K562 (cell line): ENCODE data around the gene SCARB2. TPM values are rescaled to one million over a fixed set of nuclear protein-coding genes. Genes with fewer than 3 reads are reported as not detected.

Experiments
- ATAC-seq: fragments of 200-7000 bp; cut with Tn5 transposase; 3 replicates; pipeline ENCODE4 v1.9.1; 2020; ENCODE audit warnings: moderate library complexity
- BruUV-seq: library from RNA; stranded (reverse); fragments of 400-500 nt; replicated peaks from 2 replicates; lab custom pipeline; 2021; lab: Mats Ljungman, UMichigan
- CTCF ChIA-PET: fragments of 300-600 bp; formaldehyde crosslinking; extraction: SDS; loops from one replicate; lab custom pipeline; 2021; ENCODE audit warnings: low intra/inter-chr PET ratio; lab: Yijun Ruan, JAX
- POLR2A ChIA-PET: fragments of 300-600, 350-650 bp; sonication (Branson Sonifier 250); formaldehyde crosslinking; extraction: SDS; loops from one replicate; lab custom pipeline; 2021; ENCODE audit warnings: antibody characterized with exemption, inconsistent platforms; lab: Yijun Ruan, JAX
- DNase-seq, 4 experiments: peaks; one replicate each; pipeline versions ENCODE4 v3.0.0 to v3.0.0-alpha.2; 2011 to 2018; ENCODE audit warnings: low spot score in 3 of 4, mixed read lengths in 3 of 4; ENCODE audit errors: extremely low read depth in 1 of 4
- FAIRE-seq: peaks from 2 replicates; lab custom pipeline; 2011; peaks lifted over from hg19 to GRCh38; lab: Jason Lieb, UNC
- H2AFZ ChIP-seq: 2 replicates; pipeline ENCODE4 v1.6.0; 2011; ENCODE audit warnings: low read depth, low read length, control low read depth, inconsistent platforms
- H3K27ac ChIP-seq: fragments of 200-600 bp; 3 replicates; pipeline ENCODE4 v1.8.0; 2011; ENCODE audit warnings: low read depth, mild to moderate bottlenecking, control low read depth, inconsistent platforms, low read length, moderate library complexity, mixed read lengths; ENCODE audit errors: extremely low read depth
- H3K27me3 ChIP-seq, 2 experiments: fragments of 300-600 bp in 1 of 2; 2 replicates in 1 of 2; 3 replicates in 1 of 2; pipeline versions ENCODE4 v1.6.0 to v1.8.0; 2011; ENCODE audit warnings: inconsistent platforms in 2 of 2, low read length in 2 of 2, mild to moderate bottlenecking in 1 of 2, mixed read lengths in 1 of 2, moderate library complexity in 1 of 2; ENCODE audit not compliant: control insufficient read depth in 2 of 2, insufficient read depth in 2 of 2
- H3K36me3 ChIP-seq: fragments of 300-600 bp; 3 replicates; pipeline ENCODE4 v1.8.0; 2011; ENCODE audit warnings: mild to moderate bottlenecking, low read length, inconsistent platforms; ENCODE audit not compliant: control insufficient read depth, insufficient read depth
- H3K4me1 ChIP-seq, 2 experiments: fragments of 200-600 bp in 1 of 2; replicated peaks in 1 of 2; 2 replicates in 1 of 2; 3 replicates in 1 of 2; pipeline versions ENCODE4 v1.5.1 to v1.8.0; 2011; ENCODE audit warnings: inconsistent platforms in 2 of 2, low read length in 2 of 2, mild to moderate bottlenecking in 1 of 2, mixed read lengths in 1 of 2, moderate library complexity in 1 of 2; ENCODE audit not compliant: control insufficient read depth in 2 of 2, insufficient read depth in 2 of 2
- H3K4me2 ChIP-seq: 2 replicates; pipeline ENCODE4 v1.6.1; 2011; ENCODE audit warnings: low read length, control low read depth, inconsistent platforms, mixed read lengths; ENCODE audit not compliant: insufficient read depth
- H3K4me3 ChIP-seq: fragments of 200-600 bp; sonication (generic), shearing (Covaris generic); 2 replicates; pipeline ENCODE4 v1.5.1; 2016; ENCODE audit warnings: control low read depth, inconsistent platforms
- H3K79me2 ChIP-seq: fragments of 200-600 bp; 3 replicates; pipeline ENCODE4 v1.8.0; 2011; ENCODE audit warnings: low read length, inconsistent platforms; ENCODE audit not compliant: control insufficient read depth, insufficient read depth
- H3K9ac ChIP-seq, 2 experiments: 2 replicates each; pipeline versions ENCODE4 v1.6.0 to v1.6.1; 2011; ENCODE audit warnings: low read depth in 2 of 2, low read length in 2 of 2, control low read depth in 1 of 2, inconsistent platforms in 1 of 2, mild to moderate bottlenecking in 1 of 2, mixed read lengths in 1 of 2; ENCODE audit not compliant: insufficient read depth in 1 of 2
- H3K9me1 ChIP-seq: one replicate; pipeline ENCODE4 v1.6.0; 2011; ENCODE audit warnings: inconsistent platforms, mild to moderate bottlenecking, low read length, moderate library complexity; ENCODE audit not compliant: control insufficient read depth, insufficient read depth
- H3K9me3 ChIP-seq: replicated peaks from 2 replicates; pipeline ENCODE4 v1.5.1; 2011; ENCODE audit warnings: low read depth, low read length, inconsistent platforms; ENCODE audit not compliant: control insufficient read depth, insufficient read depth
- H4K20me1 ChIP-seq: replicated peaks from 2 replicates; pipeline ENCODE4 v1.6.1; 2011; ENCODE audit warnings: low read length, inconsistent platforms, mixed read lengths; ENCODE audit not compliant: control insufficient read depth, insufficient read depth
- ATF1 ChIP-seq, 2 experiments: fragments of 450-650 bp in 1 of 2; IDR thresholded peaks; 2 replicates each; pipeline ENCODE4 v1.6.1; 2016; ENCODE audit warnings: missing compliant biosample characterization in 1 of 2, missing genetic modification characterization in 1 of 2
- BHLHE40 ChIP-seq: IDR thresholded peaks from 2 replicates; pipeline ENCODE4 v1.6.1; 2011; ENCODE audit warnings: low read length, improper control_type of control experiment
- GATA2 ChIP-seq: sonication (generic); formaldehyde crosslinking; IDR thresholded peaks from 2 replicates; pipeline ENCODE4 v1.4.0; 2020; ENCODE audit warnings: mild to moderate bottlenecking, missing genetic modification reagents
- L3MBTL2 ChIP-seq: fragments of 450-650 bp; IDR thresholded peaks from 2 replicates; pipeline ENCODE4 v1.6.1; 2016; ENCODE audit warnings: mild to moderate bottlenecking, moderate library complexity
- POLR3G ChIP-seq: IDR thresholded peaks from 2 replicates; pipeline ENCODE4 v1.6.1; 2011; ENCODE audit not compliant: insufficient read length, insufficient replicate concordance; ENCODE audit errors: extremely low read depth
- RBM34 ChIP-seq: fragments of 200-400 bp; formaldehyde crosslinking; IDR thresholded peaks from 2 replicates; pipeline ENCODE4 v1.6.1; 2018; ENCODE audit warnings: low read length, borderline replicate concordance; ENCODE audit not compliant: insufficient read depth
- SAFB ChIP-seq: fragments of 200-400 bp; formaldehyde crosslinking; IDR thresholded peaks from 2 replicates; pipeline ENCODE4 v1.6.1; 2017; ENCODE audit warnings: low read depth, low read length, borderline replicate concordance
- SAFB2 ChIP-seq: fragments of 200-400 bp; formaldehyde crosslinking; IDR thresholded peaks from 2 replicates; pipeline ENCODE4 v1.6.1; 2018; ENCODE audit warnings: borderline replicate concordance, low read length, low read depth, moderate library complexity; ENCODE audit not compliant: severe bottlenecking
- SIN3A ChIP-seq, 2 experiments: fragments of 150-350 bp in 1 of 2; IDR thresholded peaks; 2 replicates each; pipeline ENCODE4 v1.6.1; 2011 to 2016; ENCODE audit warnings: borderline replicate concordance in 2 of 2, low read depth in 2 of 2, low read length in 2 of 2, mild to moderate bottlenecking in 2 of 2, moderate library complexity in 2 of 2; ENCODE audit not compliant: control insufficient read depth in 1 of 2
- SRSF1 ChIP-seq: fragments of 200-400 bp; formaldehyde crosslinking; IDR thresholded peaks from 2 replicates; pipeline ENCODE4 v1.6.1; 2017; ENCODE audit warnings: mild to moderate bottlenecking, low read depth, low read length, moderate library complexity
- TCF7L2 ChIP-seq: fragments of 150-350 bp; IDR thresholded peaks from 2 replicates; pipeline ENCODE4 v1.6.1; 2016; ENCODE audit warnings: low read depth, mild to moderate bottlenecking, low read length, moderate library complexity
- ZC3H8 ChIP-seq: fragments of 450-650 bp; IDR thresholded peaks from 2 replicates; pipeline ENCODE4 v1.6.1; 2017
- ZNF121 ChIP-seq: sonication (generic); formaldehyde crosslinking; conservative IDR thresholded peaks from 2 replicates; pipeline ENCODE4 v1.8.0; 2022; ENCODE audit warnings: missing genetic modification reagents
- ZNF764 ChIP-seq: fragments of 250-450 bp; sonication (Bioruptor Pico); IDR thresholded peaks from 2 replicates; pipeline ENCODE4 v1.4.0; 2020; ENCODE audit warnings: low read depth, mild to moderate bottlenecking, moderate library complexity
- WGBS: fragments of 100-300 bp; shearing (Covaris generic); methylation state at CpG from one replicate; pipeline ENCODE4 v1.1.6; 2016; ENCODE audit warnings: low coverage, mixed read lengths; ENCODE audit not compliant: insufficient coverage; ENCODE audit errors: missing lambda C conversion rate; 5-methylcytosine and 5-hydroxymethylcytosine counted together
- in situ Hi-C: fragments of 300-500 bp; cut with MboI; formaldehyde crosslinking; loops from 4 replicates; pipeline ENCODE4 v1.15.0; 2018; ENCODE audit warnings: inconsistent platforms, mixed read lengths
- intact Hi-C: fragments of 100-400 bp; cut with micrococcal nuclease; formaldehyde crosslinking; loops from 2 replicates; pipeline ENCODE4 v1.14.2; 2022
- polyA plus RNA-seq, 8 experiments: library from polyadenylated mRNA; depleted of rRNA in 4 of 8; stranded (reverse) in 5 of 8; unstranded in 3 of 8; fragments of >200 nt; fragmentation: Nextera tagmentation in 2 of 8; fragmentation: Illumina TruSeq in 1 of 8; extraction: Ambion mirVana in 2 of 8; extraction: Trizol in 1 of 8; gene quantifications; 2 replicates each; pipeline versions ENCODE4 v1.2.1 to v1.2.3, GENCODE V29; 2011 to 2014; ENCODE audit warnings: inconsistent platforms in 1 of 8, missing spikeins in 1 of 8
- total RNA-seq, 7 experiments: library from RNA; depleted of rRNA in 6 of 7; stranded (reverse); fragments of >200 nt in 6 of 7; fragmentation: Illumina TruSeq in 2 of 7; extraction: Trizol in 2 of 7; gene quantifications; 2 replicates each; pipeline versions ENCODE4 v1.2.1 to v1.2.3, GENCODE V29; 2011 to 2021; ENCODE audit warnings: low replicate concordance in 1 of 7
- TF ChIP-seq, protein P1 (sequence below): sonication (generic); IDR thresholded peaks from 2 replicates; pipeline ENCODE4 v1.6.1; 2016
- TF ChIP-seq, protein P2 (sequence below): fragments of 250-450 bp; sonication (Bioruptor Pico); IDR thresholded peaks from 2 replicates; pipeline ENCODE4 v1.9.0; 2021; ENCODE audit warnings: mild to moderate bottlenecking, inconsistent platforms
- TF ChIP-seq, protein P3 (sequence below): fragments of 450-650 bp; IDR thresholded peaks from 2 replicates; pipeline ENCODE4 v1.6.1; 2014; ENCODE audit warnings: low read depth, mild to moderate bottlenecking, moderate library complexity, borderline replicate concordance

The SCARB2 gene
- total and polyA plus RNA-seq, 9 of the 15 experiments (the other 6 are each of a cell fraction or from before 2014, with no cell fraction given) = 6.1 to 25.8 (median 17.8) TPM

DNA sequence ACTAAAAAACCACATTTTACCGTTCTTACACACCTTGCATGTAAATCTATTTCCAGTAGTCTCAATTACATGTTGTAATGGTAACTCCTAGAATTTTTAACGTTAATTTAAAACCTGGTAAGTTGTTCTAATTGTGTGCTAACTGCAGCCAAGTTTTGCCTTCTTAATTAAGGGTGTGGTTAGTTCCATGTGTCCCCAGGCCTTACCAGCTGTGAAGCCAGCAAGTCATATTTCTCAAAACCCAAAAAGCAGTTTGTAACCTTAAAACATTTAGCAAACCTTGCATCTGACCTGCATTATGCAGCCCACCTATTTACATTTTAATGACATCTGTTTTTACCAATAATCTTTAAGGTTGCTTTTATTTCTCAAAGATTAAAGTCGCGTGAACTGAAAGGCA lies 19.5 kb upstream of the SCARB2 start:
- peak overlapping the region; percentile 92 for H3K4me2 ChIP-seq
- no peaks in the 10 kb centered on the region for H3K27me3 ChIP-seq
- FAIRE-seq (peak; percentile 35), ATAC-seq (no peak), DNase-seq (peak in 1 of 4 experiments; percentile 22)
- H3K4me3 ChIP-seq = peak overlapping the region; percentile 61
- peaks cover 24% of the 10 kb centered on the region for H3K36me3 ChIP-seq
- no TSS peak for BruUV-seq
- H4K20me1 ChIP-seq = no peaks in the 10 kb centered on the region
- in situ Hi-C loops = no loop called here
- WGBS = 10% methylated on average over 4 of the region's 4 CpGs
- intact Hi-C loops = loop anchor here (2.0 kb wide), 1 partner anchor 18 kb away; no protein-coding TSS in a partner anchor
- POLR2A ChIA-PET = interaction anchor here (0.7 to 1.3 kb wide), 2 partner anchors 13 to 20 kb away, joined by 3 to 4 read pairs; partner anchors contain the start of gene SCARB2
- H3K27ac ChIP-seq = peak overlapping the region; percentile 86; the same call in 2 of the 3 replicates
- peak overlapping the region; percentile 97 for H2AFZ ChIP-seq
- H3K4me1 ChIP-seq = peaks cover 0 to 3% of the 10 kb centered on the region in 2 experiments; a peak in 1 of 5 replicates
- H3K9me3 ChIP-seq = peaks cover 11% of the 10 kb centered on the region
- CTCF ChIA-PET = no interaction called here
- H3K9me1 ChIP-seq = no peaks in the 10 kb centered on the region
- H3K79me2 ChIP-seq = peaks cover 30% of the 10 kb centered on the region
- peak overlapping the region in 1 of 2 experiments; percentile 81; a peak in 2 of 4 replicates for H3K9ac ChIP-seq
- TF ChIP-seq RBM34 (no peak), ZC3H8 (no peak), SRSF1 (no peak), ZNF121 (no peak), POLR3G (no peak), TCF7L2 (no peak), SAFB2 (no peak), BHLHE40 (no peak), ATF1 (CRISPR knock-in tag; IDR thresholded peaks at IDR 0.05) (no peak), ATF1 (tag; IDR thresholded peaks at IDR 0.05) (no peak), SIN3A (IDR thresholded peaks at IDR 0.05; ENCODE audit: borderline replicate concordance in 2 of 2, control insufficient read depth in 1 of 2, low read depth in 2 of 2, low read length in 2 of 2) (peak in 1 of 2 experiments; percentile 58; a peak in 1 of 4 replicates), ZNF764 (CRISPR knock-in tag) (no peak), L3MBTL2 (peak; percentile 61), GATA2 (CRISPR knock-in tag) (no peak), SAFB (no peak)
- TF ChIP-seq, protein P1, sequence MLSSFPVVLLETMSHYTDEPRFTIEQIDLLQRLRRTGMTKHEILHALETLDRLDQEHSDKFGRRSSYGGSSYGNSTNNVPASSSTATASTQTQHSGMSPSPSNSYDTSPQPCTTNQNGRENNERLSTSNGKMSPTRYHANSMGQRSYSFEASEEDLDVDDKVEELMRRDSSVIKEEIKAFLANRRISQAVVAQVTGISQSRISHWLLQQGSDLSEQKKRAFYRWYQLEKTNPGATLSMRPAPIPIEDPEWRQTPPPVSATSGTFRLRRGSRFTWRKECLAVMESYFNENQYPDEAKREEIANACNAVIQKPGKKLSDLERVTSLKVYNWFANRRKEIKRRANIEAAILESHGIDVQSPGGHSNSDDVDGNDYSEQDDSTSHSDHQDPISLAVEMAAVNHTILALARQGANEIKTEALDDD = no peak
- TF ChIP-seq, protein P2, sequence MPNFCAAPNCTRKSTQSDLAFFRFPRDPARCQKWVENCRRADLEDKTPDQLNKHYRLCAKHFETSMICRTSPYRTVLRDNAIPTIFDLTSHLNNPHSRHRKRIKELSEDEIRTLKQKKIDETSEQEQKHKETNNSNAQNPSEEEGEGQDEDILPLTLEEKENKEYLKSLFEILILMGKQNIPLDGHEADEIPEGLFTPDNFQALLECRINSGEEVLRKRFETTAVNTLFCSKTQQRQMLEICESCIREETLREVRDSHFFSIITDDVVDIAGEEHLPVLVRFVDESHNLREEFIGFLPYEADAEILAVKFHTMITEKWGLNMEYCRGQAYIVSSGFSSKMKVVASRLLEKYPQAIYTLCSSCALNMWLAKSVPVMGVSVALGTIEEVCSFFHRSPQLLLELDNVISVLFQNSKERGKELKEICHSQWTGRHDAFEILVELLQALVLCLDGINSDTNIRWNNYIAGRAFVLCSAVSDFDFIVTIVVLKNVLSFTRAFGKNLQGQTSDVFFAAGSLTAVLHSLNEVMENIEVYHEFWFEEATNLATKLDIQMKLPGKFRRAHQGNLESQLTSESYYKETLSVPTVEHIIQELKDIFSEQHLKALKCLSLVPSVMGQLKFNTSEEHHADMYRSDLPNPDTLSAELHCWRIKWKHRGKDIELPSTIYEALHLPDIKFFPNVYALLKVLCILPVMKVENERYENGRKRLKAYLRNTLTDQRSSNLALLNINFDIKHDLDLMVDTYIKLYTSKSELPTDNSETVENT (CRISPR knock-in tag) = no peak
- TF ChIP-seq, protein P3, sequence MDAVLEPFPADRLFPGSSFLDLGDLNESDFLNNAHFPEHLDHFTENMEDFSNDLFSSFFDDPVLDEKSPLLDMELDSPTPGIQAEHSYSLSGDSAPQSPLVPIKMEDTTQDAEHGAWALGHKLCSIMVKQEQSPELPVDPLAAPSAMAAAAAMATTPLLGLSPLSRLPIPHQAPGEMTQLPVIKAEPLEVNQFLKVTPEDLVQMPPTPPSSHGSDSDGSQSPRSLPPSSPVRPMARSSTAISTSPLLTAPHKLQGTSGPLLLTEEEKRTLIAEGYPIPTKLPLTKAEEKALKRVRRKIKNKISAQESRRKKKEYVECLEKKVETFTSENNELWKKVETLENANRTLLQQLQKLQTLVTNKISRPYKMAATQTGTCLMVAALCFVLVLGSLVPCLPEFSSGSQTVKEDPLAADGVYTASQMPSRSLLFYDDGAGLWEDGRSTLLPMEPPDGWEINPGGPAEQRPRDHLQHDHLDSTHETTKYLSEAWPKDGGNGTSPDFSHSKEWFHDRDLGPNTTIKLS = peak; percentile 9; the same call in 1 of the 2 replicates
